DMS 273 treated with DMSO at 0.1 percent for 48 hours (cell line): ENCODE data around the gene SIL1.

Experiments used
- DNase-seq: peaks from one replicate; lab custom pipeline; 2025; lab: John Stamatoyannopoulos, UW

Gene SIL1

GRCh38 chr5:138954257-138955012, 243.7 kb downstream of the SIL1 start:
- no peak for DNase-seq

- DNase-seq = peak; percentile 47
Measured at GRCh38 chr5:138953387-138954256, 244.5 kb downstream of the SIL1 start.

GRCh38 chr5:138952962-138953361, 245.2 kb downstream of the SIL1 start:
- DNase-seq = no peak

DNA sequence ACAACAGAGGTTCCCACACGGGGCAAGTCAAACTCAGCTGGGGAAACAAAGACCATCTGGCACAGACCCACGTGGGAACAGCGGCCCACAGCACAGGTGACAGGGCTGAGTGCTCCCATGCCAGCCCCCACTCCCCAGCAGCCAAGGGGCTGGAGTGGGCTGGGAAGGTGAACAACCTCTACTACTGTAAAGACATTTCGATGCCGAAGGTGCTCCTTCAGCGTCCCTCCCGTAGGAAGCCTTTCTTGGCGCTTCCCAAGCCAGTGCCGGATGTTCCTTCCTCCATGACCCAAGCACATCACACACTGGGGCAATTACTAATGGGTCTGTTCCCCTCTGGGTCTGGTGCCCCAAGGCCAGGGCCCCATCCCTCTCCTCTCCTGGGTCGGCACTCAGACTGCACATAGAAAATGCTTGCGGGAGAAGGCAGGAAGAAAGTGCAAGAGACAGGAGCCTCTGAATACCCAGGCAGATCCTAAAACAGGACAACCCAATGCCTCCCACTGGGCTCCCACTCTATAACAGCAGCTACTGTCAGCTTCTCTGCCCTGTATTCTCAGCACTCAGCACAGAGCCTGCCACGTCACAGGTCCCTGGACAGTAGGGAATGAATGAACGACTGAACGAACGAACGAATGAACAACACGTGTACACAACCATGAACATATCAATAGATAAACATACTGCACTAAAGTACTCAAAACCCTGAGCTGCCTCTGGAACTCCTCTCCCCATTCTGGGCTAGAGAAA, 246.0 kb downstream of the SIL1 start:
- no peak for DNase-seq

GRCh38 chr5:138951091-138951985, 246.8 kb downstream of the SIL1 start:
- DNase-seq = no peak

DNA sequence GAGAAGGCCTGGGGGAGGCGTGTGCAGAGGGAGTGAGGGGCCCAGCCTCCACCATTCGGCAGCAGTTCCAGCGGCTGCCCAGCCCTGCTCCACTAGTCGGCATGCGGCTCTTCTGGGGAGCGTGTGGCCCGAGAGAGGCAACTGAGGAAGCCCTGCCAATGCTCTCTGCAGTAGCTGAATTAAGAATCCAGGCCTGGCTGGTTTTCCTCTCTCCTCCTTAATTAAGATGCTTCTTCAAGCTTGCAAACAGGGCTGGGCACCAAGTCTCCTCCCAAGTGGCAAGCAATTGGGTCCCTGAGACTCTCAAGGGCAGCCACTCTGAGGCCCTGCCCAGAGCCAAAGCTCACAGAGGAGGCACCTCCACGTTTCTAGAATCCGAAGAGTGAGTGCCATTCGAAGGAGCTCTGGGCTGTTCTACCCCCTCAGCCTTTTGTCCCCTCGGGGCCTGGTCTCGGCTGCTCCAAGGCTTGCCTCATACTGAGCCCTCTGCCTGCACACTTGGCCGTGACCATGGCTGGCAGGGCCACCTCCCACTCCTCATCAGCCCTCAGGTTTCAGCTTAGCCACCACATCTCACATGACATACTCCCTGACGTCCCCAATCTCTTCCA, 247.6 kb downstream of the SIL1 start:
- no peak for DNase-seq

GRCh38 chr5:138949988-138950387, 248.2 kb downstream of the SIL1 start:
- DNase-seq = no peak

GRCh38 chr5:138949223-138949574, 249.0 kb downstream of the SIL1 start:
- no peak for DNase-seq

GRCh38 chr5:138948471-138949222, 249.5 kb downstream of the SIL1 start:
- no peak for DNase-seq

- no peak for DNase-seq
Measured at GRCh38 chr5:138947780-138948179, 250.4 kb downstream of the SIL1 start.

DNA sequence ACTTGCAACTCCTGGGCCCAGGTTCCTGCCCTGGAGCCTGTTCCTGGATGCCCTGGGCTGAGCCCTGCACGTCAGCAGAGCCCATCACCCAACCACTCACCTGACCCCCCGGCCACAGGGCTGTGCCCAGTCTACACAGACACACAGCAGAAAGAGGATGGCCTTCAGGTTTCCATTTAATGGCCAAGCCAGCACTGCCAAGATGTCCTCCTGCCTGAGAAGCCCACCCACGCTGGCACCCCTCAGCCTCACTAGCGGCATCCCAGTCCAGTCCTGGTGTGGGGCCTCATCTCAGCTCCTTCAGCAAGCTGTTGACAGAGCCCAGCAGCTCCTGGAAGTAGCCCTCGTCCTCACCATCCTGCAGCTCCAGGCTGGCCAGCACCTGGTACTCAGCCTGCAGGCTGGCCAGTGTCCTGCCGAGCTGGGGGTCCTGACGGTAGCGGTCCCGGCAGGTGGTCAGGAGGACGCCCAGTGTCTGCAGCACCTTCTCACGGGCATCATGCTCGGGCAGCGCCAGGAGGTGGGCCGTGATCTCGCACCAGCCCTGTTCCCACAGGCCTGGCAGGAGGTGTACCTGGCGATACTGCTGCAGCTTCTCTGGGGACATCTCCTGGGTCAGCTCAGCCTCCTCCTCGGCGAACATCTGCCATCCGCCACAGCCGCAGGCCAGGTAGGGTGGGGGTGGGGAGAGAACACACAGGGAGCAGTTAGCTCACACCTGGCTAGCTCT, 251.2 kb downstream of the SIL1 start:
- no peak for DNase-seq

DNA sequence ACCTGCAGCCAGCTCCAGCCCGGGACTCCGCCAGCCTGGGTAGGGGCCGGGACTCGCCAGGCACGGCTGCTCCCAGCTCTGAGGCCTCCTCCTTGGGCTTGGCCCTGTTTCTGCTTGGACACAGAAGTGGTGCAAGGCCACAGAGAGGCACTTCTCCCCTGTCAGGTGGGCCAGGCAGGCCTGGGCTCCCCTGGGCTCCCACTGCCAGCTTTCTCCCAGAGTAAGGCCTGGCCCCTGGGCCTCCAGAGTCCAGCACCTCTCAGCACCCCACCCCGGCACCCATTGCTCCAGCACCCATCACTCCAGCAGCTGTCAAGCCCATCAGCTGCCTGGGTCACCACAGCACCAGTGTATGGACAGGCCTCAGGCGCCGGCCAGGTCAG, 251.9 kb downstream of the SIL1 start:
- DNase-seq = no peak

GRCh38 chr5:138945421-138946240, 252.5 kb downstream of the SIL1 start:
- no peak for DNase-seq

GRCh38 chr5:138944527-138945322, 253.4 kb downstream of the SIL1 start:
- no peak for DNase-seq

GRCh38 chr5:138943599-138944173, 254.5 kb downstream of the SIL1 start:
- no peak for DNase-seq

- peak; percentile 44 for DNase-seq
Measured at GRCh38 chr5:138942861-138943260, 255.3 kb downstream of the SIL1 start.

DNA sequence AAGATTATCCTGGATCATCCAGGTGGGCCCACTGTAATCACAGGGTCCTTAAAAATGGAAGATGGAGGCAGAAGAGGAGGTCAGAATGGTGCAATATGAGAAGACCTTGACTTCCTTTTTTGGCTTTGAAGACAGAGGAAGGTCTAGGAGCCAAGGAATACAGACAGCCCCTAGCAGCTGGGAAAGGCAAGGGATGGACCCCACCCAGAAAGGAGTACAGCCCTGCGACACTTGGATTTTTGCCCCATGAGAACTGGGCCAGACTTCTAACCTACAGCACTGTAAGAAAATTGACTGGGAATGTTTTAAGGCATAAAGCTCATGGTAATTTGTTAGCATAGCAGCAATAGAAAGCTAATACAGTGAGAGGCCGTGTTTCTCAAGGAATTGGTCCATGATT, 256.1 kb downstream of the SIL1 start:
- DNase-seq = no peak

- no peak for DNase-seq
Measured at GRCh38 chr5:138938526-138938925, 259.6 kb downstream of the SIL1 start.
